Stimulated activated naive CD4-positive, alpha-beta T cell (primary cell): ENCODE measurements around the gene CAP2.

Experiments
- DNase-seq, 6 experiments: peaks; one replicate each; lab custom pipeline; 2025; lab: John Stamatoyannopoulos, UW

Gene CAP2, protein sequence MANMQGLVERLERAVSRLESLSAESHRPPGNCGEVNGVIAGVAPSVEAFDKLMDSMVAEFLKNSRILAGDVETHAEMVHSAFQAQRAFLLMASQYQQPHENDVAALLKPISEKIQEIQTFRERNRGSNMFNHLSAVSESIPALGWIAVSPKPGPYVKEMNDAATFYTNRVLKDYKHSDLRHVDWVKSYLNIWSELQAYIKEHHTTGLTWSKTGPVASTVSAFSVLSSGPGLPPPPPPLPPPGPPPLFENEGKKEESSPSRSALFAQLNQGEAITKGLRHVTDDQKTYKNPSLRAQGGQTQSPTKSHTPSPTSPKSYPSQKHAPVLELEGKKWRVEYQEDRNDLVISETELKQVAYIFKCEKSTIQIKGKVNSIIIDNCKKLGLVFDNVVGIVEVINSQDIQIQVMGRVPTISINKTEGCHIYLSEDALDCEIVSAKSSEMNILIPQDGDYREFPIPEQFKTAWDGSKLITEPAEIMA

DNA sequence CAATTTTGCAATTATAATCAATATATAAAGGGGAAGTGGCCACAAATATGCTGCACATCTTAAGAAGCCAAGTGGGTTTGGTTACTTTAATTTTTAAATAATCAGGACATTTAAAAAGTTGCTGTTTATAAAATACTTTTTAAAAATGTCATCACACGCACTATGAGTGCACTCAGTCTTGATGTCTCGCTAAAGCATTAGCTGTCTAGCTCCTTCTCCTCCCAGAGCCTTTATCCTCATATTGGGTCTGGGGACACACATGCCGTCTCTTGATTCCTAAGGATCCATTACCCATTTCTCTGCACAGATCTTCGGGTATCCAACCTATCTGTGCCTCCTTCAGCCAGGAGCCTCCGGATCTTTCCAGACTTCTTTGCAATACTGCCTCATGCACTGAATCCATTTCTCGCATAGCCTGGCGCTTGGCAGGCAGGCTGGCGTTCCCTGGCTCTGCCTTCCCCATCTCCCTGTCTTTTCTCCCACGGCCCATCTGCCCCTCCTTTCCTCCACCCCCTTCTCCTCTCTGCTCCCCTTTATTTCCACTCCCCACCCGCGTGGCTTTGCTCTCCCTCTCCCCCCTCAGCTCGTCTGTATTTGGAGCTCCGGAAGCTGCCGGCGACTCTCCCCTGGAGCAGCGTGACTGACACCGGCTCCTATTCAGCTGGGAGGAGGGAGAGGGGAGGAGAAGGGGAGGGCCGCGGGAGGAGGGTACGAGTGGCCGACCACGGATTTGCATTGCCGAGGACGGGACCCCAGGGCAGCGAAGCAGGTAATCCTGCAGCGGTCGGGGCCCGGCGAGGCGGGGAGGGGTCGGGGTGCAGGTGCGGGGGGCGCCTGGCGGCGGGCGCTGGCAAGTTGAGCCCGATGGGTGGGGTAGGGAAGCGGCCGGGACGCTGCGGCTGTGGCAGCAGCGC lies at the start of gene CAP2:
CAP2 (plus strand) TSS at position 618 of the 914 bp plus-strand sequence. CDS start 27,961 bp downstream, outside the sequence.
- no peak for DNase-seq

DNA sequence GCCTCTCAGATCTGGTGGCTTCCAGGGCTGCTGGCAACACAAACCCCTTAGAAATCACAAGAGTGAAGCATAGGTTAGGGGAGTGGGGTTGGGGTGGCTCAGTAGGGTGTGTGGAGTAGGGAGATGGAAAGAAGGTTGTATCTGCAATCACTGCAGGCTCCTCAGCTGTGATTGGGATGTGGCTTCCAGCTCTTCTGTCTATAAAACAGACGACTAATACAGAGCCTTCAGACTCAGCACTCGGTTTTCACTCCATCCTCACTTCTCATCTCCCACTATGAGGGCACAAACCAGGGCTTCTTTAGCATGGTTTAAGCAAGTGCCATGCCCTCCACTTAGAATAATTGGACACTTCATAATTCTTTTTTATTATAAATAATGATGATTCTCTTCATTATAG lies 46.4 kb upstream of the CAP2 start:
- DNase-seq = no peak

DNA sequence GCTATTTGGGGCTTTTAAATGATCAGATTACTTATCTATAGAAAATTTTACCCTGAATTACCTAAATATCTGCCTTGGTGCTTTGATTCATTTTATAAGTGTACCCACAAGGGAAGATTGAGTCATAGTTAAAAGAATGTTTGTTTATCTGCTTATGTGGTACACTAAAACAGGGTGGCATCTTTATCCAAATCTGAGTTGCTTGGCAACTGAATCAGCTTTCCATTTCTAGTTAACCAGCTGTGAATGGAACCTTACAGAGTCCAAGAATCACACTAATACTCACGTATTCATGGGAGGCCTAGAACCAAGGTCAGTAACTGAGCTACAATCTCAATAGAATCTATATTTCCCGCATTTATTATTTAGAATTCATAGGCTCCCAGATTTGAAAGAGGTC lies 44.0 kb upstream of the CAP2 start:
- no peak for DNase-seq

DNA sequence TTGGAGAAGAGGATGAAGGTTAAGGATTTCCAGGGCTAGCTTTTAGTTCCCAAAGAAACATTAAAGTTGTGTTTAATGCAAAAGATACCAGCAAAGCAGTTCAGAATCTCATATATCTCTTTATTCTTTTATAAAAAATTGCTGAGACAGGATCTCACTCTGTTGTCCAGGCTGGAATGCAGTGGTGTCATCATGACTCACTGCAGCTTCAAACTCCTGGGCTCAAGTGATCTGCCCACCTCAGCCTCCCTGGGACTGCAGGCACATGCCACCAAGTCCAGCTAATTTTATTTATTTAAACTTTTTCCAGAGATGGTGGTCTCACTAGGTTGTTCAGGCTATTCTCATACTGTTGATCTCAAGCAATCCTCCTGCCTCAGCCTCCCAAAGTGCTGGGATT lies 41.1 kb upstream of the CAP2 start:
- DNase-seq = no peak

DNA sequence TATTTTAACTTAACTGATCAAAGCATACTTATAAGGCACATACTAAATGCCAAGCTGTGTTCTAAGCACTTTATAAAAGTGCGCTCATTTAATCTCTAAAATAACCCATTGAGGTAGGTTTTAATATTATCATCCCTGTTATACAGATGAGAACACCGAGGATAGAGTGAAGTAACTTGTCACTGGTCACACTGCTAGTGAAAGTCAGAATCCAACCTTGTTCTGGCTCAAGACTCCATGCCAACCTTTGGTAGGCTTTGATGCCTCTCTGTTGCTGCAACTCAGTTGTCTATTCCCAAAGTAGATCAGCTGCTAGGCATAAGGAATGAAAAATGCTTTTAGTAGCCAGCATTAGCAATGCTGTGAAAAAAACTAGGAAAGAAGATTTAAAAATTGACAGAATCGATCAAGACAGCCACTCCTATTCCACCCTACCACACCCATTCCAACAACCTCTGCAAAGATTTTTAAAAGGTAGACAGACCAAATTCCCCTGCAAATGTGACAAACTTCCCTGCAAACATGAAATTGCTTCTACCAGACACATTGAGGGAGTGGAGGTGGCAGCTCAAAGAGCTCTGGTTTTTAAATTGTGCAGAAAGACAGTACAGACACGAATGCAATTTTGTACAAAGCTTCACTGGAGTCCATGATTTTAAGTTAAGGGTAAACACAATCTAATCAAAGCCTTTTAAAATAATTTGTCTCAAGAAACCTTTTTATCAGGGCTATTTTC lies 39.8 kb upstream of the CAP2 start:
- DNase-seq = no peak

DNA sequence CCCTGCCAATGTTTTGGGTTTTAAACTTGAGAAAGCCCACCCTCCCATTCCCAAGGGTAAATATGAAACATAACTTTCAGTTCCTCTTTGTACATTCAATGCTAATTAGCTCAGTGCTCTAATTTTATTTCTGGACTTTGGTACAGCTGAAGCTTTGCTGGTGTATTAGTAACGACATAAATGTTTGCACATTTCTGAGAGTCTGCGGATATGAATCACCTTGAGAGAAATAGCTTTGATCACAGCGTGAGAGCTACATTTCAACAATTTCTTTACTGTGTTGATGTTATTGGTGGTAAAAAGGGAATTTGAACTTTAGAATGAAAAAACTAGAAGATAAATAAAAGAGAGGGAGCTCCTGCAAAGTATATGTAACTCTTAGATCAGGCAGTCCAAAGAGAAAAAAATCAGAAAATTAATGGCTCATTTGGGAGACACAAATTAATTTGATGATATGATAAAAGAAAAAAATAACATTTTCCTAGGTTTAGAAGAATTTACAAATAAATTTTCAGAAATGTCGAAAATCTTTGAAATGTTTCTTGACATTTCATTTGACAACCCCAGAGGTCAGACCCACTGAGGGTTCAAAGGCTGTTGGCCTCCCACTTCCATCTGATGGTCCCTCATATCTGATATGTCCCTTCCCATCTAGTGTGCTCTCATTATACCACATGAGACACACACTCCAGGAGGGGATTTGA lies 38.5 kb upstream of the CAP2 start:
- no peak for DNase-seq

DNA sequence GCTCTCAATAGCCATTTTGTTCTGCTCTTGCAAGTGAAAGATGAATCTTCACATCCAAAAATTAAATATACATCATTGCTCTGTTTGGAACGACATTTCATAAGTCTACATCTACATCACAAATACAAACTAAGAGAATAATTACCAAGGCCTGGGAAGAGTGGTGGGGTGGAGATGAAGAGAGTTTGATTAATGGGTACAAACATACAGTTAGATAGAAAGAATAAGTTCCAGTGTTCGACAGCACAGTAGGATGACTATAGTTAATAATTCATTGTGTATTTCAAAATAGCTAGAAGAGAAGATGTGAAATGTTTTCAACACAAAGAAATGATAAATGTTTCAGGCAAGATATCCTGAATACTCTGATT lies 38.0 kb upstream of the CAP2 start:
- DNase-seq = no peak

DNA sequence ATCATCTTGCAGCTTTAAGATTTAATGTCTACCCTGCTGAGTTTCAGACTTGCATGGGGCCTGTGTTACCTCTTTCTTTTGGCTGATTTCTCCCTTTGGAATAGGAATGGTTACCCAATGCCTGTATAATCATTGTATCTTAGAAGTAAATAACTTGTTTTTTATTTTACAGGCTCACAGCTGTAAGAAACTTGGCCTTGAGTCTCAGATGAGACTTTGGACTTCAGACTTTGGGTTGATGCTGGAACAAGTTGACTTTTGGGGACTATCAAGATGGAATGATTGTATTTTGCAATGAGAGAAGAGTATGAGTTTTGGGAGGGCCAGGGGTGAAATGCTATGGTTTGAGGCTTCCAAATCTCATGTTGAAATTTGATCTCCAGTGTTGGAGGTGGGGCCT lies 34.9 kb upstream of the CAP2 start:
- DNase-seq = no peak

DNA sequence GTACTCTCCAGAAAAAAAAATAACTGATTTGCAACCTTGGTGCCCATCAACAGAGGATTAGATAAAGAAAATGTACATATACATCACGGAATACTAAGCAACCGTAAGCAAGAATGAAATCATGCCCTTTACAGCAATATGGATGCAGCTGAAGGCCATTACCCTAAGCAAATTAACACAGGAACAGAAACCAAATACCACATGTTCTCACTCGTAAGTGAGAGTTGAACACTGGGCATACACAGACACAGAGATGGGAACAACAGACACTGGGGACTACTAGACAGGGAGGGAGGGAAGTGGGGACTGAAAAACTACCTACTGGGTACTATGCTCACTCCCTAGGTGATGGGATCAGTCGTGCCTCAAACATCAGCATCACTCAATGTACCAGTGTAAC lies 32.8 kb upstream of the CAP2 start:
- no peak for DNase-seq

DNA sequence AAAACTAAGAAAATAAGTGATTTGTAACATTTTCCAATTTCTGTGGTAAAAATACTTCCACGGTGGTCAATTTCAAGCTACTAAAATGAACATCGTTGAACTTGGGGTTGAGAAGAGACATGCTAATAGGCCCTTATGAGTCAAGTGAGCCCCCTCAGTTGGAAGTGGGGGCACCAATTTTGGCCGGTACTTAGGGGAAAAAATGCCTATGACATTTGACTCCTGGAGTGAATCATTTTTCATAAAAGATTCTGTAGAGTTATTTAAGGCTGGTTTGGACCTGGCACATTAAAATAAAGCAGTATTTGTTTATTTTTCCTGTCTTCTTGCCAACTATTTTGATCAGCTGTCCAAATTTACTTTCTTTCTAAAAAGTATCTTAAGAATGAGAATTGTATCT lies 32.4 kb upstream of the CAP2 start:
- no peak for DNase-seq

DNA sequence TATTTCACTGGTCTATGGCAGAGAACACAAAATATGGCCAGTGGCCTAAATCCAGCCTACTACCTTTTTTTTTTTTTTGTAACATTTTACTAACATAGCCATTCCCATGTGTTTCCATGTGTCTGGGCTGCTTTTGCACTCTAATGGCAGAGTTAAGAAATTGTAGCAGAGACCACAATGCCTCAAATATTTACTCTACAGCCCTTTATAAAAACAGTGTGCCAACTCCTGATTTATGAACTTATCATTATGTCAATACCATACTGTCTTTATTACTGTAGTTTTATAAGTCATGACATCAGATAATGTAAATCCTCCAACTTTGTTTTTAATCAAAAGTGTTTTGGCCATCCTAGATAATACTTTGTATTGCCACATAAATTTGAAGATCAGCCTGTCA lies 27.4 kb upstream of the CAP2 start:
- DNase-seq = no peak

DNA sequence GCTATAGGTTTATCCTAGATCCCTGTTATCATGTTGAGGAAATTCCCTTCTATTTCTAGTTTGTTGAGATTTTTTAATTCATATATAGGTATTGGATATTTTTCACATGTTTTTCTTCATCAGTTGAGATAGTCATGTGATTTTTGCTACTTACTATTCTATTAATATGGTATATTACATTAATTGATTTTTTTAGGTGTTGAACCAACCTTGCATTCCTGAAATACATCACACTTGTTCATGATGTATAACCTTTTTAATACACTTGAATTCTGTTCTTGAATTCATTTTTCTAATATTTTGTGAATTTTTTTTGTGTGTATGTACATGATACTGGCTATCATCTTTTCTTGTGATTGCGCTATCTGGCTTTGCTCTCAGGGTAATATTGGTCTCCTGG lies 25.5 kb upstream of the CAP2 start:
- no peak for DNase-seq

DNA sequence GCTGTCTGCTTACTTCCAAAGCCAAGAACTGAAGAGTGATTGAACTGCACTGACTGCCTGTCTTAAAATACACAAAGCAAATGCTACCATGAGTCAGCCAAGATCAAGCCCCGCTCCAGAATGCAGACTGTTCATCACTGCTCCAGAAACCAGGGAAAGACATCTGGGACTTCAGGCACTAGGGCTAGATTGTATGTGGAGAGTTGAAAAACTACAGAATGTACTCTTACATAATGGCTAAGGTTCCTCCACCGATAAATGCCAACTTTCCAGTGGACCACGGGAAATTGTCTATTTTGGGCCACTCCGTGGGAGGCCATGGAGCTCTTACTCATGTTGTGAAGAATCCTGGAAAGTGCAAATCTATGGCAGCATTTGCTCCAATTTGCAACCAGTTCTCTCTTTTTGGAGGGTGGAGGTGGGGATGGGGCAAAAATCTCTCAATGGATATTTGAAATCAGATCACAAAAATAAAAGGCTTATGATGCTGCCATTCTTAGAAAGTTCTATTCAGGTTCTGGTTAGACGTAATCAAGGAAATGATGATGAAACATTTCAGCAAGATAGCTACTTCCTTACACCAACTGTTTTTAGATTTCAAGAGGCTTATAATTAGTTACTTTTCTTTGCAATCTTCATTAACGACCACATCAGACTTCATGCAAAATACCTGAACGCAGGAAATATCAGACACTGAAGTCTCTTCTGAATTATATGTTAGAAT lies 11.8 kb upstream of the CAP2 start:
- DNase-seq = no peak

DNA sequence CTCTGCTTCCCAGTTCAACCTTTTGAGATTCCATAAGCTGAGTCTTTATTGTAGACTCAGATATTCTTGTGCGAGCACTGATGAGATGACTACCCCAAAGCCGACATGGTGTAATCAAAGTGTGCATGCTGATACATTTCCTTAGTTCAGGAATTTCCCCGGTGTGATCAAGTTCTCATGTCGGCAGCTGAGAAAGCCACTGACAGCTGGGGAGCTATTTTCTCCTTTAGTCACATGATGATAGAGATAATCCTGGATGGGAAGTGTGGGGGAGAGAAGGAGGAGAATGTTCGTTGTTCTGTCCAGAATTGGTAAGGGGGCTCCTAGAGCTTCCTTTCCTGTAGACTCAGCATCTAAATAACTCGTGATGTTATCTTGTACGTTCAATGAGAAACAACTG lies 7.7 kb upstream of the CAP2 start:
- no peak for DNase-seq

DNA sequence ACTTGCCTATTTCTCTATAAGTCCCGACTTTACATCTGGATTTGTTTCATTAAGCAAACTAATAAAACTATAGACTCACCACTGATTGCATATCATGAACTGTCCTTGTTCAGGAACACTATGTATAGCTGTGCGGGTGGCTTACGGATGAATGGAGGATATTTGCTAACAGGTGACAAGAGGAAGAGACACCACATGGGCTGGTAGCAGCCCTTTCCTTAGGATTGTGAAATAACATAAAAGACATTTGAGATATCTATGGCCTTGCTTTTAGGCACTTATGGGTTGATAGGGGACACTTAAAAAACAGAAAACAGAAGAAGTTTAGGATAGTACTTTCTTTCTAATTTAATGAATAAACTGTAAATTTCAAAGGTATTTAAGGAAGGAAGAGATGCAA lies 5.0 kb upstream of the CAP2 start:
- no peak for DNase-seq

DNA sequence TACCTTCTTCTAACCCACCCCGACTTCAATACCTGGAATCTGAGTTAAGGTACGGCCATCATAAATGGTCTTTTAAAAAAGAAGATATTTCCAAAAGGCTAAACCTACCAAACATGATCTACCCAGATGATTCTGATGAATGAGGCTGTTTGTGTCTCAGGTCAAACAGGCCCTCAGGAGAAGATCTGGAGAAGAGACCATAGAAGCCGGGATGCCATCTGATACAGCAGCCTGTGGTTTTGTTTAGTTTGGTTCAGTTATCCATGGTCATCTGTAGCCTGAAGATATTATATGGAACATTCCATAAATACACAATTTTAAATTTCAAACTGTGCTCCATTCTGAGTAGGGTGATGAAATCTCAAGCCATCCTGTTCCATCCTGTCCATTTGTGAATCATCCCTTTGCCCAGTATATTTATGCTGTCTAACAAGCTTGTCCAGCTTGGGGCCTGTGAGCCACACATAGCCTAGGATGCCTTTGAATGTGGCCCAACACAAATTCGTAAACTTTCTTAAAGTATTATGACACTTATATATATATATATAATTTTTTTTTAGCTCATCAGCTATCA lies 4.0 kb upstream of the CAP2 start:
- no peak for DNase-seq

DNA sequence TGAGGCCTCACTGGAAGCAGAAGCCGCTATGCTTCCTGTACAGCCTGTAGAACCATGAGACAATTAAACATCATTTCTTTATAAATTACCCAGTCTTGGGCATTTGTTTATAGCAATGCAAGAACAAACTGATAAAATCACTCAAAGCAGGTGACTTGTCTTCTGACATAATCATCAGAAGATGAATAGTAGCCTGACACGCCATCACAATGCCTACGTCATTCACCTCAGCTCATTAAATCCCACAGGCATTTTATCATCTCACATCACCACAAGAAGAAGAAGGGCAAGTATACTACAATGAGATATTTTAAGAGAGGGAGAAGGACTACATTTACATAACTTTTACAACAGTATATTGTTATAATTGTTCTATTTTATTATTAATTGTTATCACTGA lies 3.1 kb upstream of the CAP2 start:
- DNase-seq = no peak

DNA sequence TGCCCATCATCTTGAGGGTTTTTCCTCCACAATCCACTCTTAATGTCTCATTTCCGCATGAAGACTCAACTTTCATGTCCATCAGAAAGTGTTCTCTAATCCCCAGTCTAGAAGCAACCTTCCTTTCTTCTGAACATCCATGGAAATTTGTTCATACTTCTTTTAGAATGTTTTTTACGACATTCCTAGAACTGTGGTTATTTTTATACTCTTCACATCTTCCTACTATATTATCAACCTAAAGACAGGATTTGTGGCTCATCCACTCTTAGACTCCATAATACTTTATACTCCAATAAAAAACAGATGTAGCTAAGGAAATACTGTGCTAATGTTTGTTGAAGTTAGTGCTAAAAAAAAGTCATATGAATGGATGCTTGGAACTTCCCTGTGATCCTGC lies 1.4 kb upstream of the CAP2 start:
- DNase-seq = no peak

DNA sequence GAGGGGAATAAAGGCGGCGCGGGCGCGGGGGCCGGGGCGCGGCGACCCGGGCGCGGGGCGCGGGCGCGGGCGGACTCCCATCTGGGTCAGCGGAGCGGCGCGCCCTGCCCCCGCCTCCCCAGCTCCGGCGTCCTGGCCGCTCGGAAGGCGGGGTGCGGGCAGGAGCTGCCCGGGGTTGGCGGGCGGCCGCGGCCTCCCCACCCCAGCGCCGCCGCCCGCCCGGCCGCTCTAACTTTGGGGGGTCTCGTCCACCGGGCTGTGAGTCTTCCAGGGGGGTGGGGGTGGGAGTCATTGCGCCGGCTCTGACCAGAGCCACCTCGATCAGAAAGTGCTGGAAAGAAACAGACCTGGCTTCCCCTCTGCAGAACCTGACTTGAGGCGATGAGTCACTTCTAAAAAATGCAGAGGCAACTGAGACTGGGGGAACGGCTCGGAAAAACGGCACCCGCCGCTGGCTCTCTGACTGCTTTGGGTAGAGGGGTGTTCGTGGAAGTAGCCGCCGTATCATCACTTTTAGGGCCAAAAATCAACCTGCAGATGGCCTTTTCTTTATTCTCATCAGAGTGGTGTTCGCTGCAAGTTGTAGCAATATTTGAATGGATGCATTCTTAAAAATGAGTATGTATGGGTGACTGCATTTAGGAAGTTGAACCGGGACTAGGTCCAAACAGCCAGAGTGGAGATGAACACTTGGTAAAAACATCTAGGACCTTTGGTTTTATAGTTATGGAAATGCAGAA lies 667 bp downstream of the CAP2 start:
- no peak for DNase-seq

DNA sequence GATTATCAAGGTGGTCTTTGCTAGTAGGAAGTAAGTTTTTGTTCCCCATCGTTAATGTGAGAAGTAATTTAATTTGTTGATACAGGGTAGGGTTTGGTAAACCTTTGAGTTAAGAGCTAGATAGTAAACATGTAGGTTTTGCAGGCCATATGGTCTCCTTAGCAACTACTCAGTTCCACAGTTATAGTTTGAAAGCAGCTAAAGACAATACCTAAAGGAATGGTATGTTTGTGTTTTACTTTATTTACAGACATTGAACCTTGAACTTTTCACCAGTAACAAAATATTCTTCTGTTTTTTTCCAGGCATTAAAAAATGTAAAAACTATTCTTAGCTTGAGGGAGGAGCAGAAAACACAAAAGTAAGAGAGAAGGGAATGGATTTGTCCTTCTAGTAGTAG lies 1.7 kb downstream of the CAP2 start:
- no peak for DNase-seq
